Measurements from ENCODE around the gene RNF17. TPM values are rescaled to one million over a fixed set of nuclear protein-coding genes. Genes with fewer than 3 reads are reported as not detected.

The RNF17 gene
- total RNA-seq, 1 donor from 2014 or later: not detected

DNA sequence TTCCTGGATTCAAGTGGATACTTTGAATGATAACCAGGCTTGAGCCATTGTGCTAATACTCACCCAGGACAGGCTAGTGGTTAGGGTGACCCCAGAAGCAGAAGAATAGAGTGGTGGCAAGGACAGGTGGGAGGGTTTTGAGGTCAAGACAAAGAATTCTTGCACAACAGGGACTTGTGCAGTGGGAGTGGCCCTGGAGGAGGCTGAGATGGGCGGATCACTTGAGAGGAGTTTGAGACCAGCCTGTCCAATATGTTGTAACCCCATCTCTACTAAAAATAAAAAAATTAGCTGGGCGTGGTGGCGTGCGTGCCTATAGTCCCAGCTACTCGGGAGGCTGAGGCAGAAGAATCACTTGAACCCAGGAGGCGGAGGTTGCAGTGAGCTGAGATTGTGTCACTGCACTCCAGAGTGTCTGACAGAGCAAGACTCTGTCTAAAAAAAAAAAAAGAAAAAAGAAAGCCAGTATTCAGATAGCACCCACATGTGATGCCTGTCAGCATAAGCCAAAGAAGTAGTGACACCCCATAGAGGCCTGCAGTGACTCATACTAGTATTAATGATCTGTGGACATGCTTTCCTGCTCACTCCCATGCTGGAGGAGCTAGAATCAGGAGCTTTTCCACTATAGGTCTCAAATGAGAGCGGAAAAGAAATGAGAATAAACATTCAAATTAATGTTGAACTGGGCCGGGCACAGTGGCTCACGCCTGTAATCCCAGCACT lies 78.7 kb downstream of the RNF17 start:
- no peaks in the 10 kb centered on the region for H3K4me1 Mint-ChIP-seq
- no peak for DNase-seq
- ChIA-PET POLR2A (no interaction called here), CTCF (no interaction called here)
- no peaks in the 10 kb centered on the region for H3K27me3 Mint-ChIP-seq
- H3K9me3 Mint-ChIP-seq: no peaks in the 10 kb centered on the region
- TF ChIP-seq CTCF (IDR thresholded peaks at IDR 0.05): no peak
- no peak for ATAC-seq (ENCODE audit: low read depth)
- H3K36me3 Mint-ChIP-seq (ENCODE audit: low read depth): no peaks in the 10 kb centered on the region
- intact Hi-C loops (cut with micrococcal nuclease): no loop called here
- no peak overlapping the region for H3K27ac Mint-ChIP-seq
- no peak overlapping the region for H3K4me3 Mint-ChIP-seq

DNA sequence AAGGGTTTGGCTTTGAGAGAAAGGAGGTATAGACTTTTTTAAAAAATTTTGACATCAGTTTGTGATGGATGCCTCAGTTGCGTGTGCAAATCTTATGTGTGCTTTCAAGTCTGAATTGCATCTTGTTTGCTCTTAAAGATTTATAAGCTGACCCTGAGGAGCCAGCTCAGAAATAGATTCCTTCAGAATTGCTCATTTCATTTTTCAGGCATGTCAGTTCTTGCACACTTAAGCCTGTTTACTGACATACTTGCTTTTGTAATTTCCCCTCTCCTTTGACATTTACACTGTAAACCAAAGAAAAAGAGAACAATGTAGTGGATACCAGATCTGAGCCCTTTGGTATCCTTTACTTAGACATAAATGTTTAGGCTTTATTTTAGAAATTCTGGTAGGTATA lies 87.6 kb downstream of the RNF17 start:
- POLR2A ChIA-PET: no interaction called here
- Mint-ChIP-seq H3K4me1 (no peaks in the 10 kb centered on the region), H3K4me3 (no peak overlapping the region), H3K9me3 (no peaks in the 10 kb centered on the region), H3K36me3 (ENCODE audit: low read depth) (no peaks in the 10 kb centered on the region), H3K27ac (no peak overlapping the region), H3K27me3 (peaks cover 15% of the 10 kb centered on the region)
- ATAC-seq (ENCODE audit: low read depth): no peak
- no peak for TF ChIP-seq CTCF (IDR thresholded peaks at IDR 0.05)
- no peak for DNase-seq
- CTCF ChIA-PET: no interaction called here
- intact Hi-C loops (cut with micrococcal nuclease): no loop called here

DNA sequence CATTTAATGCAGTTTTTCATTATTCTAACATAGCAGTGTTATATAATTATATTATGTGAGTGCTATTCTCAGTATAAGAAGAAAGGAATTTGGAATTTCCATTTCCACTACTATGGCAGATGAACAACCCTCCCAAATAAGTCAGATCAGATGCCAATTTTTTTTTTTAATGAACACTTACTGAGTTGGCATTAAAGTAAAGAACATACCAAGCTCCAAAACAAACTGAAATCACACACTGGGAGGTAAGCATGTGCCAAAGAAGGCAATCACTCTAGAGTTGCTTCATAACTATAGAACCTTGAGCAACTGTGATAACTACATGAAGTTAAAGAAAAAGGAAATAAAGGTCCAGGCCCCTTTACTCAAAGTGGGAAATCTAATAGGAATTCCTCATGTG lies 90.3 kb downstream of the RNF17 start:
- H3K4me1 Mint-ChIP-seq: no peaks in the 10 kb centered on the region
- H3K36me3 Mint-ChIP-seq (ENCODE audit: low read depth): no peaks in the 10 kb centered on the region
- no peak for TF ChIP-seq CTCF (IDR thresholded peaks at IDR 0.05)
- DNase-seq (no peak), ATAC-seq (ENCODE audit: low read depth) (no peak)
- peaks cover 15% of the 10 kb centered on the region for H3K27me3 Mint-ChIP-seq
- CTCF ChIA-PET: interaction anchor here (1.1 kb wide), 1 partner anchor 12 kb away, joined by 3 read pairs; no protein-coding TSS in a partner anchor
- POLR2A ChIA-PET: no interaction called here
- no peak overlapping the region for H3K27ac Mint-ChIP-seq
- no peak overlapping the region for H3K4me3 Mint-ChIP-seq
- intact Hi-C loops (cut with micrococcal nuclease): no loop called here
- no peaks in the 10 kb centered on the region for H3K9me3 Mint-ChIP-seq

GRCh38 chr13:24858953-24859352 lies 95.0 kb downstream of the RNF17 start:
- ATAC-seq (ENCODE audit: low read depth) (no peak), DNase-seq (no peak)

DNA sequence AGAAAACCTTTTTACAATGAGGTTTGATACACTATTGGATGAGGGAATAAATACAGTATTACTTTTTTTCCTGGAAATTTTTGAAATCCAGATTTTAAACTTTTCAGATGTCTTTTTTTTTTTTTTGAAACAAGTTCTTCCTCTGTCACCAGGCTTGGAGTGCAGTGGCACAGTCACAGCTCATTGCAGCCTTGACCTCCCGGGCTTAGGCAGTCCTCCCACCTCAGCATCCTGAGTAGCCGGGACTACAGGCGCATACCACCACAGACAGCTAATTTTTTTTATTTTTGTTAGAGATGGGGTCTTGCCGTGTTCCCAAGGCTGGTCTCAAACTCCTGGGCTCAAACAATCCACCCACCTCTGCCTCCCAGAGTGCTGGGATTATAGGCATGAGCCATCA lies 96.8 kb downstream of the RNF17 start:
- ATAC-seq (ENCODE audit: low read depth): no peak
- no peaks in the 10 kb centered on the region for H3K27me3 Mint-ChIP-seq
- ChIA-PET CTCF (no interaction called here), POLR2A (no interaction called here)
- H3K36me3 Mint-ChIP-seq (ENCODE audit: low read depth): no peaks in the 10 kb centered on the region
- H3K4me1 Mint-ChIP-seq: no peaks in the 10 kb centered on the region
- no peak overlapping the region for H3K27ac Mint-ChIP-seq
- TF ChIP-seq CTCF (IDR thresholded peaks at IDR 0.05): no peak
- H3K4me3 Mint-ChIP-seq: no peak overlapping the region
- no peak for DNase-seq
- no peaks in the 10 kb centered on the region for H3K9me3 Mint-ChIP-seq
- intact Hi-C loops (cut with micrococcal nuclease): no loop called here

More at GRCh38 chr13:24858953-24859352, 95.0 kb downstream of the RNF17 start:
- CTCF ChIA-PET: no interaction called here
- POLR2A ChIA-PET: no interaction called here
- TF ChIP-seq CTCF (IDR thresholded peaks at IDR 0.05): no peak
- intact Hi-C loops (cut with micrococcal nuclease): no loop called here
- Mint-ChIP-seq H3K9me3 (no peaks in the 10 kb centered on the region), H3K27me3 (no peaks in the 10 kb centered on the region), H3K4me1 (no peaks in the 10 kb centered on the region), H3K36me3 (ENCODE audit: low read depth) (no peaks in the 10 kb centered on the region), H3K27ac (no peak overlapping the region), H3K4me3 (no peak overlapping the region)
